Stimulated activated CD8-positive, alpha-beta memory T cell treated with anti-CD3 and anti-CD28 coated beads, Interleukin-12 subunit alpha, Interleukin-12 subunit beta, amount 100 ng/mL, for 24 hours (primary cell): ENCODE results near the gene PDE9A.

Source experiments
- DNase-seq: peaks from one replicate; pipeline ENCODE4 v3.0.0-alpha.2; 2020; ENCODE audit errors: extremely low read depth

Gene PDE9A

GRCh38 chr21:42672699-42673458, 19.5 kb downstream of the PDE9A start:
- DNase-seq: no peak

GRCh38 chr21:42673633-42674328, 20.4 kb downstream of the PDE9A start:
- no peak for DNase-seq

GRCh38 chr21:42674351-42674940, 21.0 kb downstream of the PDE9A start:
- no peak for DNase-seq

GRCh38 chr21:42675403-42675802, 22.0 kb downstream of the PDE9A start:
- DNase-seq: no peak

GRCh38 chr21:42676808-42677207, 23.4 kb downstream of the PDE9A start:
- no peak for DNase-seq

- no peak for DNase-seq
Measured at GRCh38 chr21:42677339-42678321, 24.2 kb downstream of the PDE9A start.

GRCh38 chr21:42678618-42679295, 25.3 kb downstream of the PDE9A start:
- no peak for DNase-seq

GRCh38 chr21:42679319-42680057, 26.1 kb downstream of the PDE9A start:
- DNase-seq: no peak

- DNase-seq: no peak
Measured at GRCh38 chr21:42680058-42680330, 26.6 kb downstream of the PDE9A start.

- no peak for DNase-seq
Measured at GRCh38 chr21:42680429-42680828, 27.0 kb downstream of the PDE9A start.

- DNase-seq: no peak
Measured at GRCh38 chr21:42681296-42682206, 28.1 kb downstream of the PDE9A start.

- DNase-seq: no peak
Measured at GRCh38 chr21:42682661-42683210, 29.3 kb downstream of the PDE9A start.

GRCh38 chr21:42683371-42684108, 30.1 kb downstream of the PDE9A start:
- DNase-seq: no peak

- no peak for DNase-seq
Measured at GRCh38 chr21:42684109-42684916, 30.9 kb downstream of the PDE9A start.

GRCh38 chr21:42685036-42685435, 31.6 kb downstream of the PDE9A start:
- DNase-seq: no peak

GRCh38 chr21:42685954-42686500, 32.6 kb downstream of the PDE9A start:
- DNase-seq: no peak

GRCh38 chr21:42687796-42688195, 34.4 kb downstream of the PDE9A start:
- no peak for DNase-seq
